T-helper 1 cell treated with Interleukin-12 subunit alpha and Interleukin-12 subunit beta and Interleukin-4 antibody, amounts not matched to agents 30 μg/mL and 1 μg/mL, for 36 hours (primary cell): Measurements from ENCODE around the gene GAGE13.
"Not testable (repeated sequence)": the region's sequence is repeated elsewhere in the genome, so short reads cannot be mapped to it uniquely, and the experiment has no call there.

Experiments
- H3K27ac Mint-ChIP-seq: one replicate; pipeline ENCODE4 v1.8.0; 2021; ENCODE audit warnings: mild to moderate bottlenecking, mixed read lengths
- H3K27me3 Mint-ChIP-seq: one replicate; pipeline ENCODE4 v1.8.0; 2021; ENCODE audit warnings: low read depth, mixed read lengths
- H3K36me3 Mint-ChIP-seq: one replicate; pipeline ENCODE4 v1.8.0; 2021; ENCODE audit warnings: low read depth, mixed read lengths
- H3K4me1 Mint-ChIP-seq: one replicate; pipeline ENCODE4 v1.8.0; 2021; ENCODE audit warnings: low read depth, mixed read lengths
- H3K4me3 Mint-ChIP-seq: one replicate; pipeline ENCODE4 v1.8.0; 2021; ENCODE audit warnings: mild to moderate bottlenecking, moderate library complexity, mixed read lengths
- H3K9me3 Mint-ChIP-seq: one replicate; pipeline ENCODE4 v1.8.0; 2021; ENCODE audit warnings: mixed read lengths

GAGE13 gene

GRCh38 chrX:49309401-49309981 lies 21.9 kb upstream of the GAGE13 start:
- H3K4me1 Mint-ChIP-seq = peaks cover 16% of the 10 kb centered on the region

GRCh38 chrX:49310371-49310770 lies 21.0 kb upstream of the GAGE13 start:
- Mint-ChIP-seq H3K27me3 (peaks cover 42% of the 10 kb centered on the region), H3K4me1 (peaks cover 16% of the 10 kb centered on the region), H3K4me3 (no peak overlapping the region), H3K27ac (no peak overlapping the region), H3K9me3 (no peaks in the 10 kb centered on the region), H3K36me3 (no peaks in the 10 kb centered on the region)

More at GRCh38 chrX:49309401-49309981, 21.9 kb upstream of the GAGE13 start:
- Mint-ChIP-seq H3K27me3 (peaks cover 37% of the 10 kb centered on the region), H3K36me3 (no peaks in the 10 kb centered on the region), H3K9me3 (no peaks in the 10 kb centered on the region), H3K4me3 (peak overlapping the region; percentile 82), H3K27ac (peak overlapping the region; percentile 71)

GRCh38 chrX:49312176-49312575 lies 19.2 kb upstream of the GAGE13 start:
- Mint-ChIP-seq H3K4me3 (no peak overlapping the region), H3K4me1 (peaks cover 16% of the 10 kb centered on the region), H3K9me3 (no peaks in the 10 kb centered on the region), H3K27me3 (peaks cover 35% of the 10 kb centered on the region), H3K36me3 (no peaks in the 10 kb centered on the region), H3K27ac (no peak overlapping the region)

- no peak overlapping the region for H3K27ac Mint-ChIP-seq
- H3K4me3 Mint-ChIP-seq = no peak overlapping the region
- no peaks in the 10 kb centered on the region for H3K36me3 Mint-ChIP-seq
- peaks cover 8% of the 10 kb centered on the region for H3K27me3 Mint-ChIP-seq
- no peaks in the 10 kb centered on the region for H3K9me3 Mint-ChIP-seq
- no peaks in the 10 kb centered on the region for H3K4me1 Mint-ChIP-seq
Observed at GRCh38 chrX:49316085-49316484, 15.3 kb upstream of the GAGE13 start.

GRCh38 chrX:49321737-49322136 lies 9.6 kb upstream of the GAGE13 start, which contains the start of gene GAGE12J:
Gene GAGE12J, plus strand, starts transcription at chrX:49322037. Its CDS starts 1,157 bp downstream, at chrX:49323194.
- H3K27me3 Mint-ChIP-seq, H3K36me3 Mint-ChIP-seq, H3K9me3 Mint-ChIP-seq, H3K4me1 Mint-ChIP-seq, H3K27ac Mint-ChIP-seq, H3K4me3 Mint-ChIP-seq: not testable (repeated sequence)

GRCh38 chrX:49322266-49322665 lies 9.1 kb upstream of the GAGE13 start:
- H3K36me3 Mint-ChIP-seq, H3K27me3 Mint-ChIP-seq, H3K27ac Mint-ChIP-seq, H3K9me3 Mint-ChIP-seq, H3K4me3 Mint-ChIP-seq, H3K4me1 Mint-ChIP-seq: not testable (repeated sequence)

- not testable (repeated sequence) for H3K36me3 Mint-ChIP-seq, H3K27ac Mint-ChIP-seq, H3K4me1 Mint-ChIP-seq, H3K9me3 Mint-ChIP-seq, H3K27me3 Mint-ChIP-seq, H3K4me3 Mint-ChIP-seq
Observed at GRCh38 chrX:49323735-49324134, 7.6 kb upstream of the GAGE13 start.

GRCh38 chrX:49330421-49330820 lies 961 bp upstream of the GAGE13 start:
- H3K4me3 Mint-ChIP-seq, H3K4me1 Mint-ChIP-seq, H3K27me3 Mint-ChIP-seq, H3K36me3 Mint-ChIP-seq, H3K9me3 Mint-ChIP-seq, H3K27ac Mint-ChIP-seq: not testable (repeated sequence)

GRCh38 chrX:49331841-49332240 lies 459 bp downstream of the GAGE13 start:
- H3K36me3 Mint-ChIP-seq, H3K27me3 Mint-ChIP-seq, H3K9me3 Mint-ChIP-seq, H3K4me1 Mint-ChIP-seq, H3K4me3 Mint-ChIP-seq, H3K27ac Mint-ChIP-seq: not testable (repeated sequence)

GRCh38 chrX:49341449-49341848 lies 10.1 kb downstream of the GAGE13 start:
- H3K36me3 Mint-ChIP-seq, H3K27ac Mint-ChIP-seq, H3K4me3 Mint-ChIP-seq, H3K9me3 Mint-ChIP-seq, H3K4me1 Mint-ChIP-seq, H3K27me3 Mint-ChIP-seq: not testable (repeated sequence)

GRCh38 chrX:49344496-49345175 lies 13.3 kb downstream of the GAGE13 start:
- H3K9me3 Mint-ChIP-seq, H3K36me3 Mint-ChIP-seq, H3K27me3 Mint-ChIP-seq, H3K27ac Mint-ChIP-seq, H3K4me1 Mint-ChIP-seq, H3K4me3 Mint-ChIP-seq: not testable (repeated sequence)

GRCh38 chrX:49345402-49345801 lies 14.0 kb downstream of the GAGE13 start:
- not testable (repeated sequence) for H3K9me3 Mint-ChIP-seq, H3K36me3 Mint-ChIP-seq, H3K4me1 Mint-ChIP-seq, H3K4me3 Mint-ChIP-seq, H3K27ac Mint-ChIP-seq, H3K27me3 Mint-ChIP-seq

- H3K9me3 Mint-ChIP-seq, H3K27me3 Mint-ChIP-seq, H3K36me3 Mint-ChIP-seq, H3K27ac Mint-ChIP-seq, H3K4me3 Mint-ChIP-seq, H3K4me1 Mint-ChIP-seq: not testable (repeated sequence)
Observed at GRCh38 chrX:49346150-49346549, 14.8 kb downstream of the GAGE13 start.
